Peyer's patch (tissue), 4 donors: ENCODE measurements around the gene ELMO1.

Experiments
- CTCF ChIP-seq, 6 experiments: fragments of 450-650 bp in 4 of 6; fragments of 200-600 bp in 2 of 6; sonication (generic) in 1 of 6; IDR thresholded peaks; one replicate each; pipeline ENCODE4 v1.5.1; 2017 to 2019; ENCODE audit warnings: antibody characterized with exemption in 6 of 6, mild to moderate bottlenecking in 3 of 6, moderate library complexity in 1 of 6
- POLR2A ChIP-seq, 2 donors: fragments of 450-650 bp; IDR thresholded peaks; one replicate each; pipeline ENCODE4 v1.5.1; 2017; ENCODE audit warnings: antibody characterized with exemption in 2 of 2, mild to moderate bottlenecking in 2 of 2, moderate library complexity in 2 of 2

DNA sequence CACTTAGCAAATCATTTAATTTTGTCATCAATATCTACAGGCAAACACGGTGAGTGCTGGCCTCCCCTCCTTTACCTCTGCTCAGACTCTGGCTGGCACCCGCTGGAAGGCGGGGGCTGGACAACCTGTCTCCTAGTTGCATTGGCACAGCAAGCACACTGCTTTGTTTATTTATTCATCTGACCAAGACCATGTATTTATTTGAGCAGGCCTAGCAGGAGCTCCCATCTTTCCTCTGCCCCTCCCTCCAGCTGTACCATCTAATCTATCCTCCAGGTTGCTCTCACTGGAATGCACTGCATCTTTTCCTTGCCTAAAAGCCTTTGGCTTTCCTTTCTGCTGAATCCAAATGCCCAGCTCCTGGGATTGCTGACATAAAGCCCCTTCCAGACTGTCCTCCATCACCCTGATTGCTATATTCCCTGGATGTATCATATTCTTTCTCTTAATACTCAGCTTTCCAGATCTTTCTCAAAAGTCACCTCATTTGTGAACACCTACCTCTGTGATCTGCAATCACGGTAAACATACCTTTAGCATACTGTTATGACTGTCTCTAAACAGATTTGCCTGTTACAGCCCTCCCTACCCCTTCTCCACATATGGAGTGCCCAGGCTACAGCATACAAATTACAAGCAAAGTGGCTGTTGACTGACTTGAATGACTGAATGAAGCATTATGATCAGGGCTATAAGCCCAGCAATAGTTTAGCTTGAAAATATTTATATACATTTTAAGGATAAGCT is 9.6 kb downstream of the ELMO1 start:
- TF ChIP-seq POLR2A (IDR thresholded peaks at IDR 0.05), result no peak
- TF ChIP-seq CTCF (IDR thresholded peaks at IDR 0.05), result no peak
